IgD-negative memory B cell (primary cell): ENCODE results near the gene TCEAL3. TPM values are rescaled to one million over a fixed set of nuclear protein-coding genes. Genes with fewer than 3 reads are reported as not detected.
A peak's percentile ranks its signal among the peaks of the same experiment; 100 is the strongest.
"Not testable (repeated sequence)": the region's sequence is repeated elsewhere in the genome, so short reads cannot be mapped to it uniquely, and the experiment has no call there.

ENCODE experiments used
- H3K27ac Mint-ChIP-seq, 3 donors: one replicate each; pipeline ENCODE4 v1.8.0; 2020 to 2022; ENCODE audit warnings: mild to moderate bottlenecking in 3 of 3, mixed read lengths in 3 of 3, moderate library complexity in 1 of 3
- H3K27me3 Mint-ChIP-seq: one replicate; pipeline ENCODE4 v1.8.0; 2021; ENCODE audit warnings: mixed read lengths
- H3K36me3 Mint-ChIP-seq: one replicate; pipeline ENCODE4 v1.8.0; 2020; ENCODE audit warnings: mild to moderate bottlenecking, mixed read lengths
- H3K4me1 Mint-ChIP-seq, 3 donors: one replicate each; pipeline ENCODE4 v1.8.0; 2020 to 2022; ENCODE audit warnings: mixed read lengths in 3 of 3, mild to moderate bottlenecking in 1 of 3
- H3K4me3 Mint-ChIP-seq, 4 donors: one replicate each; pipeline ENCODE4 v1.8.0; 2020 to 2022; ENCODE audit warnings: mild to moderate bottlenecking in 4 of 4, mixed read lengths in 4 of 4, moderate library complexity in 3 of 4
- H3K9me3 Mint-ChIP-seq, 3 donors: one replicate each; pipeline ENCODE4 v1.8.0; 2020 to 2021; ENCODE audit warnings: mixed read lengths in 3 of 3, mild to moderate bottlenecking in 1 of 3
- polyA plus RNA-seq: library from polyadenylated mRNA; unstranded; fragments of 300-500 nt; fragmentation: Illumina TruSeq; gene quantifications from one replicate; pipeline ENCODE4 v1.2.3, GENCODE V29; 2021

The TCEAL3 gene
- polyA plus RNA-seq, 1 donor from 2014 or later = 8.7 TPM

DNA sequence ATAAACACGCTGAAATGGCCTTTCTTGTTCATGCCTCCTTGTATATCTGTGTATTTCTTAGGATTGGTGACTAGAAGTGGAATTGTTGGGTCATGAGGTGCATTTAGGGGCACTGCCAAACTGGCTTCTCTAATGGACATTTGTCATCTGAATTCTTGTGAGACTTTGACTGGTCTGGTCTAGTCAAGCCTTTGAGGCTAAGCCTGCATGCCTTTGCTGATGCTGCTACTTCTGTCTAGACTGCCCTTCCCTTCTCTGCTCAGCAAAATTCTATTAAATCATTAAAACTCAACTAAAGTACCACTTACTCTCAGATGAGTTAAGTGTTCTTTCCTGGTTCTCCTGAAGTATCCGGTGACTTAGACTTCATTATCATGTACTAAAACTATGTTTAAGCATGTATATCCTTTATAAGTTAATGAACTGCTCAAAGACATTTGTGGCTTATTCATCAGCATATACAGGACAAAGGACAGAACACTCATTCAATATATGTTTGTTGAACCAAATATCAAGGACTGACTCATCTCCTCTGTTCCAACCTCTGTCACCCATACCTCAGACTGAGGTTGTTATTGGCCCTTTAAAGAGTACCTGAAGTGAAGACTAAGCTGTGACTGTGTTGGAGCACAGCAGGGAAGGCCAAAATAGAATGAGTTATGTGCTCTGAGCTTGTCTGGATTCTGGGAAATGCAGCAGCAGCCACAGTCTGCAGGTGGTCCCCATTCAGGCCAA is 30.0 kb downstream of the TCEAL3 start:
- H3K36me3 Mint-ChIP-seq = no peaks in the 10 kb centered on the region
- H3K4me3 Mint-ChIP-seq = no peak overlapping the region
- H3K4me1 Mint-ChIP-seq = no peaks in the 10 kb centered on the region
- no peaks in the 10 kb centered on the region for H3K9me3 Mint-ChIP-seq
- no peak overlapping the region for H3K27ac Mint-ChIP-seq
- peaks cover 6% of the 10 kb centered on the region for H3K27me3 Mint-ChIP-seq

DNA sequence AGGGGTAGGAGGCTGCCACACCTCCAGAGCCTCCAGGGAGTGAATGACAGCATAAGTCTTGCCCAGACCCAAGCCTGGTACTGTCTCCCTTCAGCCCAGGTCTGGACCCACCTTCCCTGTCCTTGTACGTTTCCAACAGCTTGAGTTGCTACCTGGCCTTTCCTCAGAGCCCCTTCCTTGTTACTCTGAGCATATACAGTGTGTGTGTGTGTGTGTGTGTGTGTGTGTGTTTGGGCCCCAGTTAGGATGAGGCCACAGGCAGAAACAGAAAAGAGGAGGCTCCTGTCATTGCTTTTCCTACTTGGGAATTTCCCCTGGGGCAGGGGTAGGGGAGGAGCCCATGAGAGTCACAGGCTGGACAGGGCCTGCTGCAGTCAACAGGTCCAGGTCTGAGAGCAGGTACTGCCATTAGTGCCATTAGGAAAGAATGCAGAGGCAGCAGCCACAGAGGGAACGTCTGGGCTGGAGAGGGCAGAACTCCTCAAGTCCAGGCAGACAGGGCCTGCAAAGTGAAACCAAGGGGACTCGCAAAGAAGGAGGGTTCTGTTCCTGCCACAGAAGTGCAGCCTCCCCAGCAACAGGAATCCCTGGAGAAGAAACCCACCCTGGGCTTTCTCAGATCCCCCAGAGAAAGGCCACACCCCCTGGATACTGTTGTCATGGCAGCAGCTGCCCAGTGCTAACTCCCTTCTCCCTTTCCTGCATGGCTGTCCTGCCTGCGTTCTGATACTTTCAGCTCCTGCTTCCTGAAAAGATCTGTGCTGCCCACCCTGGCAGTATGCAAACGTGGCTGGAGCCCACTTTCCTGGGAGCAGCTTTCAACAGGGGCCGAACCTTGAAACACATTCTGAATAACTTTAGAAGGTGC is 30.9 kb downstream of the TCEAL3 start:
- H3K9me3 Mint-ChIP-seq, H3K27me3 Mint-ChIP-seq, H3K4me3 Mint-ChIP-seq, H3K36me3 Mint-ChIP-seq, H3K27ac Mint-ChIP-seq, H3K4me1 Mint-ChIP-seq: not testable (repeated sequence)

DNA sequence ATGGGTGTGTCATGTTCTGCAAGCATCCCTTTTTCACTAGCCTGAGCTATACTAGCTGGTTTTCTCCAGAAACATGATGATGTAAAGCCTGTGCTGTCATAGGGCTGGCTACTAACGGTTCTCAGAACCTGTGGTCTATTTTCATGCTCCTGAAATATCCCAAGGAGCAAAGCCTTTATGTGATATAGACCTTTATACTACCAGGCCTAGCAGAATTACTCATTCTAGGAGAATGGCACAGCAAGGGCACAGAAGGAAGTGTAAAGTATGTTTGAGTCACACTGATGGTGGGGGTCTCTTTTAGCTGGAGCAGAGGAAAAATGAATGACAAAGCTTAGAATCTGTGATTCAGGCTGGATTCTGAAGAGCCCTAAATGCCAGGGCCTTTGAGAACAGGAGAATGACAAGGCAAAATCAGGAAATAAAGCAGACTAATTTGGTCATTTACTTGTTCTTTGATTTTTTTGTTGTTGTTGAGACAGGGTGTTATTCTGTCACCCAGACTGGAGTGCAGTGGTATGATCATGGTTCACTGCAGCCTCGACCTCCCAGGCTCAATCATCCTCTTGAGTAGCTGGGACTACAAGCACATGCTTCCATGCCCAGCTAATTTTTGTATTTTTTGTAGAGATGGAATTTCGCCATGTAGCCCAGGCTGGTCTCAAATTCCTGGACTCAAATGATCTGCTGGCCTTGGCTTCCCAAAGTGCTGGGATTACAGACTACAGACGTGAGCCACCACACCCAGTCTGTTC is 32.8 kb downstream of the TCEAL3 start:
- Mint-ChIP-seq H3K36me3 (no peaks in the 10 kb centered on the region), H3K4me1 (no peaks in the 10 kb centered on the region), H3K9me3 (no peaks in the 10 kb centered on the region), H3K4me3 (no peak overlapping the region), H3K27ac (peak overlapping the region in 1 of 3 donors; percentile 57), H3K27me3 (peaks cover 9% of the 10 kb centered on the region)

DNA sequence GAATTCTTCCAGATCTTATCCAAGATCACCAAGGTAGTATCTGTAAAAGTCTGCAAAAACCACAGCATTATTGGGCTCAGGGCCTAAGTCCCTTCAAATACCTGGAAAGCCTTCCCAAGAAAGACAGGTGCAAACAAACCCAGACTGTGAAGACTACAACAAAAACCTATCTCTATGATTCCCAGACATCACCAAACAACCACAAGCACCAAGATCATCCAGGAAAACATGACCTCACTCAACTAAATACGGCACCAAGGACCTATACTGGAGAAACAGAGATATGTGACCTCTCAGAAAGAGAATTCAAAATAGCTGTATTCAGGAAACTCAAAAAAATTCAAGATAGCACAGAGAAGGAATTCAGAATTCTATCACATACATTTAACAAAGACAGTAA is 36.4 kb downstream of the TCEAL3 start:
- Mint-ChIP-seq H3K9me3 (peaks cover 0 to 5% (median 0%) of the 10 kb centered on the region in 3 donors), H3K4me1 (no peaks in the 10 kb centered on the region), H3K27ac (no peak overlapping the region)

DNA sequence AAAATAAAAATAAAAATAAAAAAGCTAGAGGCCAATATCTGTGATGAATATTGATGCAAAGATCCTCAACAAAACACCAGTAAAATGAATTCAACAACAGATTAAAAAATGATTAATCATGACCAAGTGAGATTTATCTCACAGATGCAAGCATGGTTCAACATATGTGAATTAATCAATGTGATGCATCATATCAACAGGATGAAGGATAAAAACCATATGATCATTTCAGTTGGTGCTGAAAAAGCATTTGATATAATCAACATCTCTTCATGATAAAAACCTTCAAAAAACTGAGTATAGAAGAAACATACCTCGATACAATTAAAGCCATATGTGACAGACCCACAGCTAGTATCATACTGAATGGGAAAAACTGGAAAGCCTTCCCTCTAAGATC is 39.9 kb downstream of the TCEAL3 start:
- H3K4me1 Mint-ChIP-seq = no peaks in the 10 kb centered on the region
- peaks cover 6% of the 10 kb centered on the region for H3K27me3 Mint-ChIP-seq
- H3K4me3 Mint-ChIP-seq = no peak overlapping the region
- H3K27ac Mint-ChIP-seq = no peak overlapping the region
- H3K36me3 Mint-ChIP-seq = no peaks in the 10 kb centered on the region
- peaks cover 0 to 5% (median 0%) of the 10 kb centered on the region in 3 donors for H3K9me3 Mint-ChIP-seq

More for the DNA sequence above, 36.4 kb downstream of the TCEAL3 start:
- Mint-ChIP-seq H3K36me3 (no peaks in the 10 kb centered on the region), H3K4me3 (no peak overlapping the region), H3K27me3 (peaks cover 11% of the 10 kb centered on the region)

DNA sequence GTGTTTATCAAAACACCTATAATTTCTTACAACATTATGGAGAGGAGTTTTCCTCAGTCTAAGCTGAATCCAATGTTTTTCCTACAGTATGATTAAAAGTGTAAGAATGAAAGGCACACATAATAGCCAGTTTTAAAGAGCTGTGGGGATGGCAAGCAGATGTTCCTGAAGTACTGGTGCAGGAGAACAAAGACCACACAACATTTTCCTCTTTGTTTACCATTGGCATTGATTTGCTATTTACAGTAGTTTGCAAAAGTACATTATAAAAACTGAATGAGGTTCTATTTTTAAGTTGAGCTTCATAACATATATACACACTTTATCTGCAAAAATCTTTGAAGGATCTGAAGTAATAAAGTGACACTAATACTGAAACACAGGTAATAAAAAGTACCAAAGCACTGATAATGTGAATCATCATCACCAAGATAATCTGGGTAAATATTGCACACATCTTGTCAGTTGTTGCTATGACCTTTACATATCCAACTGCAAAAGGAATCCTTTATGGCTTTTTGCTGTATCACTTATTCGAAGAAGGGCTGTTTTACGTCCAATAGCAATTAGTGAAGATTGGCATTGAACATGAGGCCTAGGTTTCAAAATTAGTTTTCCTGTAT is 43.5 kb downstream of the TCEAL3 start:
- no peaks in the 10 kb centered on the region for H3K4me1 Mint-ChIP-seq
- H3K9me3 Mint-ChIP-seq = peaks cover 0 to 5% (median 1%) of the 10 kb centered on the region in 3 donors
- H3K4me3 Mint-ChIP-seq = no peak overlapping the region
- H3K27me3 Mint-ChIP-seq = no peaks in the 10 kb centered on the region
- H3K36me3 Mint-ChIP-seq = no peaks in the 10 kb centered on the region
- no peak overlapping the region for H3K27ac Mint-ChIP-seq

DNA sequence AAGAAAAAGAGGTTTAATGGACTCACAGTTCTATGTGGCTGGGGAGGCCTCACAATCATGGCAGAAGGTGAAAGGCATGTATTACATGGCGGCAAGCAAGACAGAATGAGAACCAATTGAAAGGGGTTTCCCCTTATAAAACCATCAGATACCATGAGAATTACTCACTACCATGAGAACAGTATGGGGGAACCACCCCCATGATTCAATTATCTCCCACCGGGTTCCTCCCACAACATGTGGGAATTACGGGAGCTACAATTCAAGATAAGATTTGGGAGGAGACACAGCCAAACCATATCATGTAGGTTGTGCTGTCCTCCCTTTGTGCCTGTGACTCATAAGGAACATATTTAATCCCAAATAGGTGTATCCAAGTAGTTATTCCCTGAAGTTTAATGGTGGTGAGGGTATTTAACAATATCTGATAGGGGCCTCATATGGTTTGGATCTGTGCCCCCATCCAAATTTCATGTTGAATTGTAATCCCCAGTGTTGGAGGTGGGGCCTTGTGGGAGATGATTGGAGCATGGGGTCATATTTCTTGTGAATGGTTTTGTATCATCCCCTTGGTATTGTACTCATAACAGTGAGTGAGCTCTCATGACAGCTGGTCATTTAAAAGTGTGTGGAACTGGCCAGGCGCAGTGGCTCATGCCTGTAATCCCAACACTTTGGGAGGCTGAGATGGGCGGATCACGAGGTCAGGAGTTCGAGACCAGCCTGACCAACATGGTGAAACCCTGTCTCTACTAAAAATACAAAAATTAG is 47.7 kb downstream of the TCEAL3 start:
- not testable (repeated sequence) for H3K27ac Mint-ChIP-seq, H3K36me3 Mint-ChIP-seq, H3K27me3 Mint-ChIP-seq, H3K9me3 Mint-ChIP-seq, H3K4me3 Mint-ChIP-seq, H3K4me1 Mint-ChIP-seq

DNA sequence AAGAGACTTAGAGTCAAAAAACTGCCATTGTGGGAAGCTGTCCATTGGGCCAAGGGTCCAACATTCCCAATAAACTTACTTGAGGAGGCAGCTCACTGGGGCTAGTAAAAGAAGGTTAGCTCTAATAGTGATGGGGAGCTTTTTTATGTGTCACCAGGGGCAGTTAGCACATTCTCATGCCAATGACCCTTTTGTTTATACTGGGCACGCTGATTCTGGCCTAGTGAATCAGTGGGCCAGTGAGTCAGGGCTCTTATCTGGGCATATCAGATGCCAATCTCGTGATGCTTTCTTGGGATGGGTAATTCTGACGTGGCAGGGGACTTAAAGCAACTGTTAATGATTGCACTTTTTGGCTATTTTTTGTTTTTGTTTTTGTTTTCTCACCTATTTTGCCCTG is 48.9 kb downstream of the TCEAL3 start:
- peaks cover 0 to 2% (median 1%) of the 10 kb centered on the region in 3 donors for H3K9me3 Mint-ChIP-seq
- no peak overlapping the region for H3K27ac Mint-ChIP-seq
- no peak overlapping the region for H3K4me3 Mint-ChIP-seq
- no peaks in the 10 kb centered on the region for H3K36me3 Mint-ChIP-seq
- no peaks in the 10 kb centered on the region for H3K4me1 Mint-ChIP-seq
- H3K27me3 Mint-ChIP-seq = no peaks in the 10 kb centered on the region

DNA sequence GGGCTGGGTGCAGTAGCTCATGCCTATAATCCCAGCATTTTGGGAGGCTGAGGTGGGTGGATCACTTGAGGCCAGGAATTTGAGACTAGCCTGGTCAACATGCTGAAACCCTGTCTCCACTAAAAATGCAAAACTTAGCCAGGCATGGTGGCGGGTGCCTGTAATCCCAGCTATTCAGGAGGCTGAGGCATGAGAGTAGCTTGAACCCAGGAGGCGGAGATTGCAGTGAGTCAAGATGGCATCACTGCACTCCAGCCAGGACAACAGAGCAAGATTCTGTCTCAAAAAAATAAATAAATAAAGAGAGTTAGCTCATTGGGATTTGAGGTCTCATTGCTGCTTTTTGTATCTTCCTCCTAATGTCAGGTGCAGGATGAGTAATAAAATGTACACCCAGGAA is 49.3 kb downstream of the TCEAL3 start:
- H3K4me3 Mint-ChIP-seq, H3K9me3 Mint-ChIP-seq, H3K4me1 Mint-ChIP-seq, H3K36me3 Mint-ChIP-seq, H3K27me3 Mint-ChIP-seq, H3K27ac Mint-ChIP-seq: not testable (repeated sequence)

DNA sequence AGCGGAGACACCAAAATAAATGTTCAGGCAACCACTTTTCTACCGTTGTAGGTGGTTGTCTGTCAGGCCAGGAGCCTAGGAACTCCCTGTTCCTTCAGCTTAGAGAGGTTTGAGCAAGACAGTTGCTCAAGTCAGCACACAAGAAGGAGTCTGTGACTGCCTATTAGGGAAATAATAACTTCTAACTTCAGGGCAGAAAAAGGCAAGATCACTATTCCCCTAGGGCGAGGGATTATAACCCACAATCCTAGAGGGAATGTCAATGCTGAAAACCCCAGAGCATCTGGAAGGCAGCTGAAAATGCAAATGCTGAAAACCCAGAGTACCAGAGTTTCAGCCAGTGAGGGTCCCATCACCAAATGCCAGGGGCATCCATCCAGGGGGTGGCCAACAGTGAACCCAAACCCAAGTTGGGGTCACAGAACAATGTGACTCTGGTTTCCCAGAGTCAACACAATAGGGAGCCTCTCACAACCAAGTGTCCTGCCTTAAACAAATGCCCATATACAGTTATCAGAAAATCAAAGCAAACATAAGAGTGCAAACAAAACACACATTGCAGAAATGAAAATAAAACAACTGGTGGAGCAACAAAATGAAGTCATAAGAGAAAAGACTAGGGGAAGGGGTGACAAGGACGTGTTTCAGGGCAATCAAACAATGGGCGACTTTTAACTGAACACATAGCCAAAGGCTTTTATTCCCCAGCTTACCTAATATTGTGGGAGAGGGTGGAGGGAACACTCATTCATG is 51.1 kb downstream of the TCEAL3 start:
- peaks cover 3% of the 10 kb centered on the region for H3K27me3 Mint-ChIP-seq
- H3K36me3 Mint-ChIP-seq = no peaks in the 10 kb centered on the region
- H3K4me1 Mint-ChIP-seq = no peaks in the 10 kb centered on the region
- no peak overlapping the region for H3K4me3 Mint-ChIP-seq
- peaks cover 0 to 2% (median 1%) of the 10 kb centered on the region in 3 donors for H3K9me3 Mint-ChIP-seq
- no peak overlapping the region for H3K27ac Mint-ChIP-seq

DNA sequence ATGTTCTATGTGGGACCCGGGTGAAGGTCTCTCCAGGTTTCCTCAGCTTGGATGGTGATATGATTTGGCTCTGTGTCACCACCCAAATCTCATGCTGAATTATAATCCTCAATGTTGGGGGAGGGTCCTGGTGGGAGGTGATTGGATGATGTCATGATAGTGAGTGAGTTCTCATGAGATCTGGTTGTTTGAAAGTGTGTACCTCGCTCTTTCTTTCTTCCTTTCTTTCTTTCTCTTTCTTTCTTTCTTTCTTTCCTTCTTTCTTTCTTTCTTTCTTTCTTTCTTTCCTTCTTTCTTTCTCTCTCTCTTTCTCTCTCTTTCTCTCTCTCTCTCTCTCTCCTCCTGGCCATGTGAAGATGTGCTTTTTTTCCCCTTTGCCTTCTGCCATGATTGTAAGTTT is 51.7 kb downstream of the TCEAL3 start:
- not testable (repeated sequence) for H3K36me3 Mint-ChIP-seq, H3K27me3 Mint-ChIP-seq, H3K27ac Mint-ChIP-seq, H3K4me1 Mint-ChIP-seq, H3K9me3 Mint-ChIP-seq, H3K4me3 Mint-ChIP-seq
